HepG2 (cell line): ENCODE results near the gene MUC15. TPM values are rescaled to one million over a fixed set of nuclear protein-coding genes. Genes with fewer than 3 reads are reported as not detected.
A peak's percentile ranks its signal among the peaks of the same experiment; 100 is the strongest.

Experiments
- ATAC-seq: fragments of 200-7000 bp; cut with Tn5 transposase; 3 replicates; pipeline ENCODE4 v1.9.1; 2020; ENCODE audit warnings: mild to moderate bottlenecking, moderate library complexity
- BruUV-seq: library from RNA; stranded (reverse); fragments of 400-500 nt; replicated peaks from 2 replicates; lab custom pipeline; 2021; lab: Mats Ljungman, UMichigan
- CTCF ChIA-PET: fragments of 300-600 bp; formaldehyde crosslinking; extraction: SDS; loops from one replicate; lab custom pipeline; 2021; ENCODE audit warnings: low total read pairs, inconsistent platforms, low intra/inter-chr PET ratio; lab: Yijun Ruan, JAX
- POLR2A ChIA-PET: fragments of 350-600 bp; sonication (Branson Sonifier 250); formaldehyde crosslinking; loops from one replicate; lab custom pipeline; 2020; ENCODE audit warnings: antibody characterized with exemption, inconsistent platforms; lab: Yijun Ruan, JAX
- DNase-seq: peaks from one replicate; pipeline ENCODE4 v3.0.0-alpha.2; 2015; ENCODE audit warnings: low spot score
- FAIRE-seq: peaks from 3 replicates; lab custom pipeline; 2011; peaks lifted over from hg19 to GRCh38; lab: Jason Lieb, UNC
- H2AFZ ChIP-seq: one replicate; pipeline ENCODE4 v1.6.1; 2011; ENCODE audit warnings: low read length, inconsistent platforms
- H3K27ac ChIP-seq: fragments of 300-600 bp; 3 replicates; pipeline ENCODE4 v1.8.0; 2011; ENCODE audit warnings: mixed run types, mild to moderate bottlenecking, mixed read lengths, low read length, inconsistent platforms; ENCODE audit not compliant: insufficient read depth; ENCODE audit errors: extremely low read length
- H3K27me3 ChIP-seq, 2 experiments: fragments of 200-600 bp in 1 of 2; 2 replicates in 1 of 2; 3 replicates in 1 of 2; pipeline versions ENCODE4 v1.6.0 to v1.8.0; 2011; ENCODE audit warnings: low read length in 2 of 2, mild to moderate bottlenecking in 2 of 2, moderate library complexity in 2 of 2, inconsistent platforms in 1 of 2; ENCODE audit not compliant: insufficient read depth in 2 of 2, control insufficient read depth in 1 of 2
- H3K36me3 ChIP-seq, 2 experiments: fragments of 200-600 bp in 1 of 2; replicated peaks in 1 of 2; 2 replicates in 1 of 2; 3 replicates in 1 of 2; pipeline versions ENCODE4 v1.5.1 to v1.8.0; 2011; ENCODE audit warnings: low read length in 2 of 2, inconsistent platforms in 1 of 2; ENCODE audit not compliant: insufficient read depth in 2 of 2, control insufficient read depth in 1 of 2
- H3K4me1 ChIP-seq: 2 replicates; pipeline ENCODE4 v1.5.1; 2012; ENCODE audit warnings: low read length, inconsistent platforms; ENCODE audit not compliant: insufficient read depth
- H3K4me2 ChIP-seq: 2 replicates; pipeline ENCODE4 v1.6.0; 2011; ENCODE audit warnings: low read depth, low read length, inconsistent platforms
- H3K4me3 ChIP-seq, 3 experiments: fragments of 200-600 bp in 1 of 3; sonication (generic), shearing (Covaris generic) in 1 of 3; replicated peaks in 1 of 3; 2 replicates each; pipeline ENCODE4 v1.5.1; 2011 to 2016; ENCODE audit warnings: low read length in 3 of 3, inconsistent platforms in 2 of 3, low read depth in 2 of 3, mild to moderate bottlenecking in 2 of 3, control low read depth in 1 of 3, mixed read lengths in 1 of 3; ENCODE audit not compliant: insufficient read depth in 1 of 3
- H3K79me2 ChIP-seq: one replicate; pipeline ENCODE4 v1.6.1; 2011; ENCODE audit warnings: low read length, inconsistent platforms; ENCODE audit not compliant: insufficient read depth
- H3K9ac ChIP-seq: 2 replicates; pipeline ENCODE4 v1.6.0; 2011; ENCODE audit warnings: mild to moderate bottlenecking, low read depth, low read length, inconsistent platforms; ENCODE audit not compliant: insufficient read depth
- H3K9me3 ChIP-seq: 2 replicates; pipeline ENCODE4 v1.5.1; 2012; ENCODE audit warnings: mild to moderate bottlenecking, low read length
- H4K20me1 ChIP-seq: 2 replicates; pipeline ENCODE4 v1.6.0; 2011; ENCODE audit warnings: inconsistent platforms, mild to moderate bottlenecking, low read length, moderate library complexity; ENCODE audit not compliant: insufficient read depth
- BCL6 ChIP-seq: IDR thresholded peaks from 2 replicates; pipeline ENCODE4 v1.6.1; 2016; ENCODE audit warnings: missing genetic modification reagents, missing compliant biosample characterization
- CHD2 ChIP-seq: IDR thresholded peaks from 2 replicates; pipeline ENCODE4 v1.6.1; 2011; ENCODE audit warnings: low read depth, low read length, improper control_type of control experiment
- CTCF ChIP-seq: sonication (generic); formaldehyde crosslinking; IDR thresholded peaks from 2 replicates; pipeline ENCODE4 v1.5.0; 2020; ENCODE audit warnings: mild to moderate bottlenecking, missing genetic modification reagents, moderate library complexity
- E2F5 ChIP-seq: sonication (generic); formaldehyde crosslinking; conservative IDR thresholded peaks from 2 replicates; pipeline ENCODE4 v1.4.0; 2020; ENCODE audit warnings: missing genetic modification reagents
- MED8 ChIP-seq: sonication (generic); formaldehyde crosslinking; IDR thresholded peaks from 2 replicates; pipeline ENCODE4 v1.8.1; 2023; ENCODE audit warnings: mild to moderate bottlenecking, missing genetic modification reagents; ENCODE audit not compliant: insufficient replicate concordance
- MIER3 ChIP-seq: IDR thresholded peaks from 2 replicates; pipeline ENCODE4 v1.6.1; 2016; ENCODE audit warnings: missing compliant biosample characterization, borderline replicate concordance
- SATB2 ChIP-seq: sonication (generic); formaldehyde crosslinking; IDR thresholded peaks from 2 replicates; pipeline ENCODE4 v1.5.0; 2020; ENCODE audit warnings: missing genetic modification reagents
- TEAD2 ChIP-seq: sonication (generic); formaldehyde crosslinking; IDR thresholded peaks from 2 replicates; pipeline ENCODE4 v1.9.0; 2021; ENCODE audit warnings: missing genetic modification reagents
- YEATS2 ChIP-seq: sonication (generic); formaldehyde crosslinking; IDR thresholded peaks from 2 replicates; pipeline ENCODE4 v1.4.0; 2020; ENCODE audit warnings: missing genetic modification reagents, borderline replicate concordance
- ZBED4 ChIP-seq: sonication (generic); formaldehyde crosslinking; IDR thresholded peaks from 2 replicates; pipeline ENCODE4 v1.4.0; 2020; ENCODE audit warnings: missing genetic modification reagents, borderline replicate concordance
- ZBTB49 ChIP-seq: sonication (generic); formaldehyde crosslinking; IDR thresholded peaks from 2 replicates; pipeline ENCODE4 v1.4.0; 2020; ENCODE audit warnings: missing genetic modification reagents, borderline replicate concordance
- ZMYM4 ChIP-seq: sonication (generic); formaldehyde crosslinking; IDR thresholded peaks from 2 replicates; pipeline ENCODE4 v1.8.1; 2023; ENCODE audit warnings: mild to moderate bottlenecking, missing genetic modification reagents
- ZNF253 ChIP-seq: sonication (generic); formaldehyde crosslinking; IDR thresholded peaks from 2 replicates; pipeline ENCODE4 v1.8.0; 2022; ENCODE audit warnings: mild to moderate bottlenecking, missing genetic modification reagents, borderline replicate concordance
- ZNF430 ChIP-seq: sonication (generic); formaldehyde crosslinking; IDR thresholded peaks from 2 replicates; pipeline ENCODE4 v1.9.0; 2021; ENCODE audit warnings: mild to moderate bottlenecking, missing genetic modification reagents
- ZNF570 ChIP-seq: sonication (generic); formaldehyde crosslinking; IDR thresholded peaks from 2 replicates; pipeline ENCODE4 v1.4.0; 2020; ENCODE audit warnings: mild to moderate bottlenecking, missing genetic modification reagents, borderline replicate concordance
- WGBS: methylation state at CpG from one replicate; pipeline ENCODE4 v1.1.6; 2017; ENCODE audit warnings: low lambda C conversion rate; 5-methylcytosine and 5-hydroxymethylcytosine counted together
- in situ Hi-C: cut with HindIII; loops from 2 replicates; pipeline ENCODE4 v1.10.0; 2017; ENCODE audit warnings: low pct_unique_long_range_greater_than_20kb; ENCODE audit not compliant: extremely low pct_ligation_motif_present
- intact Hi-C: fragments of 100-400 bp; cut with micrococcal nuclease; formaldehyde crosslinking; loops from one replicate; pipeline ENCODE4 v1.10.0; 2022; ENCODE audit not compliant: unreplicated experiment
- polyA plus RNA-seq, 8 experiments: library from polyadenylated mRNA; depleted of rRNA in 3 of 8; stranded (reverse) in 7 of 8; unstranded in 1 of 8; fragments of >200 nt; fragmentation: Illumina TruSeq in 4 of 8; extraction: Trizol in 4 of 8; gene quantifications; 2 replicates each; pipeline versions ENCODE4 v1.2.1 to v1.2.3, GENCODE V29; 2011 to 2016; ENCODE audit warnings: low read depth in 4 of 8, missing spikeins in 1 of 8, mixed read lengths in 1 of 8; ENCODE audit not compliant: insufficient read depth in 1 of 8
- total RNA-seq, 5 experiments: library from RNA; depleted of rRNA; stranded (reverse); fragments of >200 nt; fragmentation: Illumina TruSeq; extraction: Trizol; gene quantifications; 2 replicates each; pipeline ENCODE4 v1.2.3, GENCODE V29; 2016; ENCODE audit warnings: low read depth in 1 of 5

The MUC15 gene
- total and polyA plus RNA-seq, 2 of the 13 experiments (the other 11 are each of a cell fraction or from before 2014, with no cell fraction given): 4.5 to 18.0 TPM

- Histone ChIP-seq H3K27ac (no peak overlapping the region), H3K9ac (no peak overlapping the region), H3K4me1 (no peaks in the 10 kb centered on the region), H3K4me3 (no peak overlapping the region), H3K79me2 (no peaks in the 10 kb centered on the region), H3K4me2 (no peak overlapping the region), H3K36me3 (no peaks in the 10 kb centered on the region), H2AFZ (no peak overlapping the region), H4K20me1 (no peaks in the 10 kb centered on the region), H3K9me3 (no peaks in the 10 kb centered on the region), H3K27me3 (no peaks in the 10 kb centered on the region)
- intact Hi-C loops: loop anchor here (1.0 to 10.0 kb wide), 2 partner anchors 126 to 632 kb away; no protein-coding TSS in a partner anchor
- FAIRE-seq (no peak), ATAC-seq (peak; percentile 36; the same call in 1 of the 3 replicates), DNase-seq (peak; percentile 32)
- BruUV-seq: no TSS peak
- 48% methylated on average over 12 of the region's 12 CpGs for WGBS
- CTCF ChIA-PET: interaction anchor here (0.9 to 1.5 kb wide), 2 partner anchors 127 to 636 kb away, joined by 3 to 5 read pairs; no protein-coding TSS in a partner anchor
- in situ Hi-C loops: no loop called here
- POLR2A ChIA-PET: no interaction called here
- TF ChIP-seq ZNF430 (no peak), TEAD2 (CRISPR knock-in tag) (no peak), ZNF253 (no peak), CHD2 (peak; percentile 60), BCL6 (CRISPR knock-in tag) (no peak), YEATS2 (CRISPR knock-in tag) (no peak), E2F5 (CRISPR knock-in tag) (no peak), SATB2 (no peak), CTCF (CRISPR knock-in tag) (peak; percentile 43), ZBTB49 (CRISPR knock-in tag) (no peak), ZBED4 (CRISPR knock-in tag) (no peak), MED8 (CRISPR knock-in tag) (no peak), ZNF570 (CRISPR knock-in tag) (no peak), ZMYM4 (CRISPR knock-in tag) (peak; percentile 33; the same call in 1 of the 2 replicates), MIER3 (no peak)
Observed at GRCh38 chr11:26522912-26523610, 49.0 kb downstream of the MUC15 start.
